Measurements from ENCODE around the gene CLEC11A.
"Not testable (repeated sequence)": the region's sequence is repeated elsewhere in the genome, so short reads cannot be mapped to it uniquely, and the experiment has no call there.

Gene CLEC11A

GRCh38 chr19:50723735-50724521, 764 bp downstream of the CLEC11A start:
- no peak for DNase-seq

- peak; percentile 98 for DNase-seq
Measured at GRCh38 chr19:50724522-50725217, 1.5 kb downstream of the CLEC11A start.

- no peak for DNase-seq
Measured at GRCh38 chr19:50725218-50725910, 2.2 kb downstream of the CLEC11A start.

GRCh38 chr19:50725911-50726230, 2.7 kb downstream of the CLEC11A start:
- DNase-seq: no peak

GRCh38 chr19:50728084-50728737, 5.0 kb downstream of the CLEC11A start:
- peak; percentile 92 for DNase-seq

- no peak for DNase-seq
Measured at GRCh38 chr19:50729894-50730293, 6.7 kb downstream of the CLEC11A start.

GRCh38 chr19:50735869-50736268, 12.7 kb downstream of the CLEC11A start:
- DNase-seq: no peak

GRCh38 chr19:50736338-50736737, 13.2 kb downstream of the CLEC11A start:
- no peak for DNase-seq

- DNase-seq: no peak
Measured at GRCh38 chr19:50739132-50739913, 16.2 kb downstream of the CLEC11A start.

- DNase-seq: no peak
Measured at GRCh38 chr19:50739914-50740426, 16.8 kb downstream of the CLEC11A start.

GRCh38 chr19:50741179-50741933, 18.2 kb downstream of the CLEC11A start:
- DNase-seq: no peak

GRCh38 chr19:50743537-50743936, 20.4 kb downstream of the CLEC11A start:
- DNase-seq: no peak

GRCh38 chr19:50745221-50745620, 22.1 kb downstream of the CLEC11A start:
- no peak for DNase-seq

GRCh38 chr19:50747141-50747540, 24.0 kb downstream of the CLEC11A start:
- DNase-seq: not testable (repeated sequence)

- no peak for DNase-seq
Measured at GRCh38 chr19:50749490-50749889, 26.3 kb downstream of the CLEC11A start.

GRCh38 chr19:50750010-50750409, 26.8 kb downstream of the CLEC11A start:
- no peak for DNase-seq

GRCh38 chr19:50753879-50754278, 30.7 kb downstream of the CLEC11A start:
- DNase-seq: no peak

- DNase-seq: not testable (repeated sequence)
Measured at GRCh38 chr19:50756244-50756643, 33.1 kb downstream of the CLEC11A start.

GRCh38 chr19:50757624-50758023, 34.5 kb downstream of the CLEC11A start:
- not testable (repeated sequence) for DNase-seq

GRCh38 chr19:50759076-50759475, 35.9 kb downstream of the CLEC11A start:
- DNase-seq: not testable (repeated sequence)

GRCh38 chr19:50759886-50760285, 36.7 kb downstream of the CLEC11A start:
- no peak for DNase-seq
